Fibroblast of lung (primary cell): ENCODE data around the gene WDR20.

ENCODE experiments used
- EZH2 ChIP-seq: IDR thresholded peaks from 2 replicates; pipeline ENCODE4 v1.5.1; 2012; ENCODE audit warnings: low read length, control low read depth, mild to moderate bottlenecking; ENCODE audit errors: missing control alignments
- TF ChIP-seq, protein P1 (sequence below), 2 donors: IDR thresholded peaks in 1 of 2; conservative IDR thresholded peaks in 1 of 2; 1 replicate in 1 of 2; 2 replicates in 1 of 2; pipeline ENCODE4 v1.5.1; 2011 to 2012; ENCODE audit warnings: low read length in 2 of 2, control low read depth in 1 of 2, inconsistent platforms in 1 of 2, low read depth in 1 of 2, mild to moderate bottlenecking in 1 of 2

DNA sequence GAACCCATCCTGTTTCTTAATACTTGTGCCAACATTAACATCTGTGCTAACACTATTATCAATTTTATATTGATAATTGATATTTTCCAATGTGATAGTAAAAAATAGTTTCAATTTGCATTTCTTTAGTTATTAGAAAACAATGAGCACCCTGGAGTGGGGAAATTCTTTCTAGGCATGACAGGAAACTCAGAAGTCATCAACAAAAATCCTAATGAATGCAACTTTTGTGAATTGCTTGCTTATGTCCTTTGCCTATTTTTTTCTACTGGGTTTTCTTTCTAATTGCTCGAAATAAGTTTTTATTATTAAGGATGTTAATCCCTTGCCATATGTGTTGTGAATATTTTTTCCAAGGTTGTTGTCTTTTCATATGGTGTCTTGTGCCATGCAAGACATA is 18.1 kb upstream of the WDR20 start:
- TF ChIP-seq, protein P1, sequence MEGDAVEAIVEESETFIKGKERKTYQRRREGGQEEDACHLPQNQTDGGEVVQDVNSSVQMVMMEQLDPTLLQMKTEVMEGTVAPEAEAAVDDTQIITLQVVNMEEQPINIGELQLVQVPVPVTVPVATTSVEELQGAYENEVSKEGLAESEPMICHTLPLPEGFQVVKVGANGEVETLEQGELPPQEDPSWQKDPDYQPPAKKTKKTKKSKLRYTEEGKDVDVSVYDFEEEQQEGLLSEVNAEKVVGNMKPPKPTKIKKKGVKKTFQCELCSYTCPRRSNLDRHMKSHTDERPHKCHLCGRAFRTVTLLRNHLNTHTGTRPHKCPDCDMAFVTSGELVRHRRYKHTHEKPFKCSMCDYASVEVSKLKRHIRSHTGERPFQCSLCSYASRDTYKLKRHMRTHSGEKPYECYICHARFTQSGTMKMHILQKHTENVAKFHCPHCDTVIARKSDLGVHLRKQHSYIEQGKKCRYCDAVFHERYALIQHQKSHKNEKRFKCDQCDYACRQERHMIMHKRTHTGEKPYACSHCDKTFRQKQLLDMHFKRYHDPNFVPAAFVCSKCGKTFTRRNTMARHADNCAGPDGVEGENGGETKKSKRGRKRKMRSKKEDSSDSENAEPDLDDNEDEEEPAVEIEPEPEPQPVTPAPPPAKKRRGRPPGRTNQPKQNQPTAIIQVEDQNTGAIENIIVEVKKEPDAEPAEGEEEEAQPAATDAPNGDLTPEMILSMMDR (conservative IDR thresholded peaks at IDR 0.05 in 1 of 2, IDR thresholded peaks at IDR 0.05 in 1 of 2; ENCODE audit: low read depth in 1 of 2, low read length in 2 of 2), result no peak
- TF ChIP-seq EZH2, result no peak
